CD1c-positive myeloid dendritic cell (primary cell): Measurements from ENCODE around the gene SRD5A3.

ENCODE experiments used
- DNase-seq: peaks from one replicate; pipeline ENCODE4 v3.0.0-alpha.2; 2016; ENCODE audit errors: extremely low spot score

The SRD5A3 gene

GRCh38 chr4:55345980-55346850 is at the start of gene SRD5A3:
Gene SRD5A3 (plus strand): TSS chr4:55346242. CDS start chr4:55346337, 95 bp downstream.
- peak; percentile 89 for DNase-seq

- no peak for DNase-seq
These were observed 48.7 kb upstream of the SRD5A3 start for GRCh38 chr4:55297346-55297745.

GRCh38 chr4:55303760-55304165 is 42.3 kb upstream of the SRD5A3 start:
- DNase-seq, result no peak

- DNase-seq, result no peak
These were observed 41.7 kb upstream of the SRD5A3 start for GRCh38 chr4:55304303-55304702.

- DNase-seq, result no peak
These were observed 38.0 kb upstream of the SRD5A3 start for GRCh38 chr4:55308071-55308470.

- DNase-seq, result peak; percentile 93
These were observed 34.1 kb upstream of the SRD5A3 start for GRCh38 chr4:55311792-55312488.

GRCh38 chr4:55312489-55313101 is 33.4 kb upstream of the SRD5A3 start:
- peak; percentile 61 for DNase-seq

GRCh38 chr4:55314141-55314820 is 31.8 kb upstream of the SRD5A3 start:
- DNase-seq, result no peak

GRCh38 chr4:55318175-55319129 is 27.6 kb upstream of the SRD5A3 start:
- no peak for DNase-seq

- DNase-seq, result peak; percentile 86
These were observed 24.3 kb upstream of the SRD5A3 start for GRCh38 chr4:55321707-55322264.

GRCh38 chr4:55323375-55323774 is 22.7 kb upstream of the SRD5A3 start:
- DNase-seq, result peak; percentile 16

- no peak for DNase-seq
These were observed 19.4 kb upstream of the SRD5A3 start for GRCh38 chr4:55326629-55327028.

- no peak for DNase-seq
These were observed 17.0 kb upstream of the SRD5A3 start for GRCh38 chr4:55329012-55329411.

GRCh38 chr4:55330241-55330640 is 15.8 kb upstream of the SRD5A3 start:
- DNase-seq, result peak; percentile 79

GRCh38 chr4:55336138-55337034 is 9.7 kb upstream of the SRD5A3 start:
- DNase-seq, result peak; percentile 38

GRCh38 chr4:55337944-55338343 is 8.1 kb upstream of the SRD5A3 start:
- no peak for DNase-seq

- DNase-seq, result peak; percentile 36
These were observed 7.6 kb upstream of the SRD5A3 start for GRCh38 chr4:55338486-55338885.

GRCh38 chr4:55340266-55340665 is 5.8 kb upstream of the SRD5A3 start:
- DNase-seq, result no peak

- DNase-seq, result no peak
These were observed 2.2 kb upstream of the SRD5A3 start for GRCh38 chr4:55343887-55344286.
